GM23338 (cell line): ENCODE measurements around the gene FAM177A1.
"Not testable (repeated sequence)": the region's sequence is repeated elsewhere in the genome, so short reads cannot be mapped to it uniquely, and the experiment has no call there.

ENCODE experiments used
- CTCF ChIP-seq, 2 experiments: fragments of 200-600 bp in 1 of 2; sonication (generic) in 1 of 2; conservative IDR thresholded peaks; 2 replicates each; pipeline versions ENCODE4 v1.5.1 to v1.6.1; 2016 to 2017; ENCODE audit warnings: antibody characterized with exemption in 2 of 2, low read depth in 2 of 2, mild to moderate bottlenecking in 2 of 2, moderate library complexity in 1 of 2
- EZH2 ChIP-seq: fragments of 200-600 bp; sonication (generic); IDR thresholded peaks from one replicate; pipeline ENCODE4 v1.8.0; 2017; ENCODE audit warnings: antibody characterized with exemption, mild to moderate bottlenecking, low read depth; ENCODE audit not compliant: unreplicated experiment
- EZH2phosphoT487 ChIP-seq: fragments of 200-600 bp; sonication (generic); IDR thresholded peaks from one replicate; pipeline ENCODE4 v1.8.1; 2018; ENCODE audit warnings: antibody characterized with exemption; ENCODE audit not compliant: unreplicated experiment
- NANOG ChIP-seq: IDR thresholded peaks from 2 replicates; pipeline ENCODE4 v1.6.1; 2016; ENCODE audit warnings: antibody characterized with exemption, borderline replicate concordance
- POLR2AphosphoS5 ChIP-seq: IDR thresholded peaks from 2 replicates; pipeline ENCODE4 v1.6.1; 2016; ENCODE audit warnings: antibody characterized with exemption, low read depth
- TF ChIP-seq, protein P1 (sequence below): IDR thresholded peaks from one replicate; pipeline ENCODE4 v1.6.1; 2018; ENCODE audit warnings: antibody characterized with exemption; ENCODE audit not compliant: unreplicated experiment

GRCh38 chr14:35061113-35061791 lies 15.2 kb downstream of the FAM177A1 start:
- TF ChIP-seq EZH2; CTCF (conservative IDR thresholded peaks at IDR 0.05; ENCODE audit: low read depth in 2 of 2); NANOG; POLR2AphosphoS5; EZH2phosphoT487: not testable (repeated sequence)
- TF ChIP-seq, protein P1, sequence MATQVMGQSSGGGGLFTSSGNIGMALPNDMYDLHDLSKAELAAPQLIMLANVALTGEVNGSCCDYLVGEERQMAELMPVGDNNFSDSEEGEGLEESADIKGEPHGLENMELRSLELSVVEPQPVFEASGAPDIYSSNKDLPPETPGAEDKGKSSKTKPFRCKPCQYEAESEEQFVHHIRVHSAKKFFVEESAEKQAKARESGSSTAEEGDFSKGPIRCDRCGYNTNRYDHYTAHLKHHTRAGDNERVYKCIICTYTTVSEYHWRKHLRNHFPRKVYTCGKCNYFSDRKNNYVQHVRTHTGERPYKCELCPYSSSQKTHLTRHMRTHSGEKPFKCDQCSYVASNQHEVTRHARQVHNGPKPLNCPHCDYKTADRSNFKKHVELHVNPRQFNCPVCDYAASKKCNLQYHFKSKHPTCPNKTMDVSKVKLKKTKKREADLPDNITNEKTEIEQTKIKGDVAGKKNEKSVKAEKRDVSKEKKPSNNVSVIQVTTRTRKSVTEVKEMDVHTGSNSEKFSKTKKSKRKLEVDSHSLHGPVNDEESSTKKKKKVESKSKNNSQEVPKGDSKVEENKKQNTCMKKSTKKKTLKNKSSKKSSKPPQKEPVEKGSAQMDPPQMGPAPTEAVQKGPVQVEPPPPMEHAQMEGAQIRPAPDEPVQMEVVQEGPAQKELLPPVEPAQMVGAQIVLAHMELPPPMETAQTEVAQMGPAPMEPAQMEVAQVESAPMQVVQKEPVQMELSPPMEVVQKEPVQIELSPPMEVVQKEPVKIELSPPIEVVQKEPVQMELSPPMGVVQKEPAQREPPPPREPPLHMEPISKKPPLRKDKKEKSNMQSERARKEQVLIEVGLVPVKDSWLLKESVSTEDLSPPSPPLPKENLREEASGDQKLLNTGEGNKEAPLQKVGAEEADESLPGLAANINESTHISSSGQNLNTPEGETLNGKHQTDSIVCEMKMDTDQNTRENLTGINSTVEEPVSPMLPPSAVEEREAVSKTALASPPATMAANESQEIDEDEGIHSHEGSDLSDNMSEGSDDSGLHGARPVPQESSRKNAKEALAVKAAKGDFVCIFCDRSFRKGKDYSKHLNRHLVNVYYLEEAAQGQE, result not testable (repeated sequence)
